Measurements from ENCODE around the gene FAM228B. TPM values are rescaled to one million over a fixed set of nuclear protein-coding genes. Genes with fewer than 3 reads are reported as not detected.

Gene FAM228B
- polyA plus RNA-seq, 1 experiment: 4.2 TPM

DNA sequence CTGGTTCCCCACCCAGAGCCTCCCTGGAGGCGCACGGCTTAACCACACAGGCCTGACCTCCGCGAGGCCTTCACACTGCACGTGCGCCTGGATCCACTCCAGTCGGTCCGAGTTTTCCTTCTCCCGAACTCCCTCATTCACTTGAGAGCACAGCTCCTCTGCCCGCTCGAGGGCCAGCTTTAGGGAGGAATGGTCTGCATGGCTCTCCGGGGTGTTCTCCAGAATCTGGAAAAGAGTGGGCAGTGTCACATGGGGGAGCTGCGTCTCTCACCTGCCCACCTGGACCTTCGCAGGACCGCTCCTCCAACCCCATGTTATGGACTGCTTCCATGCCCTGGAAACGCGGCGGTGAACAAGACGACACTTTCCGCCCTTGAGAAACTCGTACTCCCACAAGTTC, 87.5 kb downstream of the FAM228B start:
- CTCF ChIA-PET: interaction anchor here (1.2 kb wide), 1 partner anchor 23 kb away, joined by 3 read pairs; no protein-coding TSS in a partner anchor
- Histone ChIP-seq H3K27me3 (ENCODE audit: control insufficient read depth, insufficient read depth, low read length) (no peaks in the 10 kb centered on the region), H3K4me3 (ENCODE audit: low read depth, low read length) (no peak overlapping the region), H3K36me3 (ENCODE audit: control insufficient read depth, insufficient read depth, low read length) (peaks cover 14% of the 10 kb centered on the region)
- POLR2A ChIA-PET: no interaction called here
- TF ChIP-seq, protein P1, sequence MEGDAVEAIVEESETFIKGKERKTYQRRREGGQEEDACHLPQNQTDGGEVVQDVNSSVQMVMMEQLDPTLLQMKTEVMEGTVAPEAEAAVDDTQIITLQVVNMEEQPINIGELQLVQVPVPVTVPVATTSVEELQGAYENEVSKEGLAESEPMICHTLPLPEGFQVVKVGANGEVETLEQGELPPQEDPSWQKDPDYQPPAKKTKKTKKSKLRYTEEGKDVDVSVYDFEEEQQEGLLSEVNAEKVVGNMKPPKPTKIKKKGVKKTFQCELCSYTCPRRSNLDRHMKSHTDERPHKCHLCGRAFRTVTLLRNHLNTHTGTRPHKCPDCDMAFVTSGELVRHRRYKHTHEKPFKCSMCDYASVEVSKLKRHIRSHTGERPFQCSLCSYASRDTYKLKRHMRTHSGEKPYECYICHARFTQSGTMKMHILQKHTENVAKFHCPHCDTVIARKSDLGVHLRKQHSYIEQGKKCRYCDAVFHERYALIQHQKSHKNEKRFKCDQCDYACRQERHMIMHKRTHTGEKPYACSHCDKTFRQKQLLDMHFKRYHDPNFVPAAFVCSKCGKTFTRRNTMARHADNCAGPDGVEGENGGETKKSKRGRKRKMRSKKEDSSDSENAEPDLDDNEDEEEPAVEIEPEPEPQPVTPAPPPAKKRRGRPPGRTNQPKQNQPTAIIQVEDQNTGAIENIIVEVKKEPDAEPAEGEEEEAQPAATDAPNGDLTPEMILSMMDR (IDR thresholded peaks at IDR 0.05; ENCODE audit: insufficient read depth, low read depth, low read length): no peak
- no peak for DNase-seq (ENCODE audit: low read depth)

DNA sequence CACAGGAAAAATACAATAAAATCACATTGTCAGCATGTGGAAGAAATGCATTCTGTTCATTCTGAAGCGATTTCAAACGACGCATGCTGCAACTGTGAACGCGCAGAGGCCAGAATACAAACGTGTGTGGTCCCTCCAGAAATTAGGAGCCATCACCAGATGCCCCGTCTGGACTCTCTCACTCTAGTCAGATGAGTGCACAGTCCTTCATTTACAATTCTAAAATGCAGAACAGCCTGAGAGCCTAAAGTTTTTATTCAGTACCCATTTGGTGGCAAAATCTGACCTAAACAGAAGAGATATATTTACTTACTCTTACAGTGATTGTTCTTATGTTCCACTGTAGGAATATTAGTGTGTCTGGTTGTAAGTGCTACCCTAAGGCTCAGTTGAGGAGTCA, 88.1 kb downstream of the FAM228B start:
- Histone ChIP-seq H3K27me3 (ENCODE audit: control insufficient read depth, insufficient read depth, low read length) (no peaks in the 10 kb centered on the region), H3K4me3 (ENCODE audit: low read depth, low read length) (no peak overlapping the region), H3K36me3 (ENCODE audit: control insufficient read depth, insufficient read depth, low read length) (peaks cover 14% of the 10 kb centered on the region)
- DNase-seq (ENCODE audit: low read depth): no peak
- TF ChIP-seq, protein P1 (IDR thresholded peaks at IDR 0.05; ENCODE audit: insufficient read depth, low read depth, low read length): no peak
- CTCF ChIA-PET: interaction anchor here (1.2 kb wide), 1 partner anchor 22 kb away, joined by 3 read pairs; no protein-coding TSS in a partner anchor
- POLR2A ChIA-PET: no interaction called here

DNA sequence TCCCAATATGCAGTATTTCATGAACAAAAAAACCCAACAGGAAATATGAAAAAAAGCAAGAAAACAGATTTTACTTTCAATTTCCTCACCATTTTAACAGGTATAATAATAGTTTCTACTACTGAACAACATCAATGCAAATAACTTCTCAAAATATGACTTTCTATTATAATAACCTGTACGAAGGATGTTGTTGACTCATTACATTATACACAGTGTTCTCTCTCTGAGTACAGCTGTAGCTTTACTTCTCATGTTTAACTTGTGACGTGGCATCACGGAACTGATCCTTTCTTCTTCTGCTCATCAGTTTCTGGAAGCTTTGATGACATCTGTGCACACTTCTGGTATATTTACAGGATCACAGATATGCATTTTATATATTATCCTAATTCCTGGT, 91.6 kb downstream of the FAM228B start:
- DNase-seq (ENCODE audit: low read depth): no peak
- Histone ChIP-seq H3K36me3 (ENCODE audit: control insufficient read depth, insufficient read depth, low read length) (peaks cover 3% of the 10 kb centered on the region), H3K4me3 (ENCODE audit: low read depth, low read length) (no peak overlapping the region), H3K27me3 (ENCODE audit: control insufficient read depth, insufficient read depth, low read length) (no peaks in the 10 kb centered on the region)
- POLR2A ChIA-PET: no interaction called here
- CTCF ChIA-PET: interaction anchor here (2.2 kb wide), 1 partner anchor 8 kb away, joined by 7 read pairs; no protein-coding TSS in a partner anchor
- TF ChIP-seq, protein P1 (IDR thresholded peaks at IDR 0.05; ENCODE audit: insufficient read depth, low read depth, low read length): no peak

Other genes with a start within 250 kb of the FAM228B start
- 1.5 and 2.9 TPM in 2 replicates for gene ATAD2B, start 196.3 kb upstream of the FAM228B start, polyA plus RNA-seq (2011; rRNA removed)
- 5.8 and 7.9 TPM in 2 replicates for gene UBXN2A, start 183.0 kb upstream of the FAM228B start, polyA plus RNA-seq (2011; rRNA removed)
- gene MFSD2B, start 113.4 kb upstream of the FAM228B start, polyA plus RNA-seq (2011; rRNA removed): 0.06 and 0.10 TPM in 2 replicates
- 10.9 and 12.8 TPM in 2 replicates for gene WDCP, start 76.1 kb upstream of the FAM228B start, polyA plus RNA-seq (2011; rRNA removed)
- 13.5 and 15.9 TPM in 2 replicates for gene FKBP1B, start 73.7 kb upstream of the FAM228B start, polyA plus RNA-seq (2011; rRNA removed)
- gene SF3B6, start 47.1 kb upstream of the FAM228B start, polyA plus RNA-seq (2011; rRNA removed): 107 and 199 TPM in 2 replicates
- 37.4 and 45.1 TPM in 2 replicates for gene TP53I3, start 38.6 kb upstream of the FAM228B start, polyA plus RNA-seq (2011; rRNA removed)
- gene PFN4, start 135 bp upstream of the FAM228B start, polyA plus RNA-seq (2011; rRNA removed): 0.40 and 0.65 TPM in 2 replicates
- 0.17 and 0.23 TPM in 2 replicates for gene FAM228A, start 51.6 kb downstream of the FAM228B start, polyA plus RNA-seq (2011; rRNA removed)
- 16.3 and 20.4 TPM in 2 replicates for gene ITSN2, start 237.1 kb downstream of the FAM228B start, polyA plus RNA-seq (2011; rRNA removed)

Data from BJ (cell line).